ENCODE measurements around the gene TLX3.

DNA sequence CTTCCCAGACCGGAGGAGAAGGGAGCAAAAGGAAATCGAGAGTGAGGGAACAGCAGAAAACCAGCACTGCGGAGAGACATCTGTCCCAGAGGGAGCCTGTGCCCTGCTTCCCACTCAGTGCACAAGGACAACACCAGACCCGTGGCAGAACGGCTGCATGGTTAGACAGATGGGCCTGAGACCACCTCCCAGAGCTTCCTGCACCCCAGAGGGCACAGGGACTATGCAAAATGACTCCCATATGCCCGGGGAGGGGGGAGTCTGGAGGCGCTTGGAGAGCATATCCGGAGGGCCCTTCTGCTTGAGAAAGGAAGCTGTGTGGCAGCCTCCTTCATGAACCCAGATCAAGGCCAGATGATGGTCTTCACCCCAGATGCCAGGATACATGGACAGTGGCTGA is 26.6 kb downstream of the TLX3 start:
- TF ChIP-seq EZH2 (IDR thresholded peaks at IDR 0.05; ENCODE audit: low read length): no peak
- TF ChIP-seq, protein P1, sequence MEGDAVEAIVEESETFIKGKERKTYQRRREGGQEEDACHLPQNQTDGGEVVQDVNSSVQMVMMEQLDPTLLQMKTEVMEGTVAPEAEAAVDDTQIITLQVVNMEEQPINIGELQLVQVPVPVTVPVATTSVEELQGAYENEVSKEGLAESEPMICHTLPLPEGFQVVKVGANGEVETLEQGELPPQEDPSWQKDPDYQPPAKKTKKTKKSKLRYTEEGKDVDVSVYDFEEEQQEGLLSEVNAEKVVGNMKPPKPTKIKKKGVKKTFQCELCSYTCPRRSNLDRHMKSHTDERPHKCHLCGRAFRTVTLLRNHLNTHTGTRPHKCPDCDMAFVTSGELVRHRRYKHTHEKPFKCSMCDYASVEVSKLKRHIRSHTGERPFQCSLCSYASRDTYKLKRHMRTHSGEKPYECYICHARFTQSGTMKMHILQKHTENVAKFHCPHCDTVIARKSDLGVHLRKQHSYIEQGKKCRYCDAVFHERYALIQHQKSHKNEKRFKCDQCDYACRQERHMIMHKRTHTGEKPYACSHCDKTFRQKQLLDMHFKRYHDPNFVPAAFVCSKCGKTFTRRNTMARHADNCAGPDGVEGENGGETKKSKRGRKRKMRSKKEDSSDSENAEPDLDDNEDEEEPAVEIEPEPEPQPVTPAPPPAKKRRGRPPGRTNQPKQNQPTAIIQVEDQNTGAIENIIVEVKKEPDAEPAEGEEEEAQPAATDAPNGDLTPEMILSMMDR (optimal IDR thresholded peaks at IDR 0.05 in 1 of 3, IDR thresholded peaks at IDR 0.05 in 1 of 3, conservative IDR thresholded peaks at IDR 0.05 in 1 of 3; ENCODE audit: extremely low read depth in 1 of 3, insufficient read depth in 2 of 3, low read length in 3 of 3): no peak

All from keratinocyte (primary cell).